Measurements from ENCODE around the gene VAMP2. TPM values are rescaled to one million over a fixed set of nuclear protein-coding genes. Genes with fewer than 3 reads are reported as not detected.

Gene VAMP2
- polyA plus RNA-seq, 1 donor from 2014 or later = 98.3 TPM

- H4K20me1 ChIP-seq (ENCODE audit: insufficient read depth) = peaks cover 11% of the 10 kb centered on the region
- no peaks in the 10 kb centered on the region for H3K9me3 ChIP-seq (ENCODE audit: low read length)
- H3K27ac ChIP-seq (ENCODE audit: low read length) = no peak overlapping the region
- H3K4me3 ChIP-seq (ENCODE audit: low read length) = peak overlapping the region; percentile 94
- H3K9ac ChIP-seq (ENCODE audit: low read length) = peak overlapping the region; percentile 99
- H3F3A ChIP-seq (ENCODE audit: insufficient read depth, low read length, poor library complexity, severe bottlenecking) = no peaks in the 10 kb centered on the region
- no peak overlapping the region for H2AFZ ChIP-seq (ENCODE audit: low read depth, low read length)
- no peaks in the 10 kb centered on the region for H3K36me3 ChIP-seq (ENCODE audit: insufficient read depth, low read length)
- TF ChIP-seq POLR2AphosphoS5 (IDR thresholded peaks at IDR 0.05) = no peak
- no peak for TF ChIP-seq RAD21 (conservative IDR thresholded peaks at IDR 0.05)
- no peak for TF ChIP-seq TAF1 (IDR thresholded peaks at IDR 0.05; ENCODE audit: low read depth)
- TF ChIP-seq SMC3 (conservative IDR thresholded peaks at IDR 0.05; ENCODE audit: poor library complexity) = no peak
- TF ChIP-seq CTCF (IDR thresholded peaks at IDR 0.05; ENCODE audit: poor library complexity, severe bottlenecking) = no peak
- no peak for TF ChIP-seq MXI1 (conservative IDR thresholded peaks at IDR 0.05; ENCODE audit: poor library complexity, severe bottlenecking)
- TF ChIP-seq EP300 (conservative IDR thresholded peaks at IDR 0.05; ENCODE audit: poor library complexity, severe bottlenecking) = no peak
- TF ChIP-seq, protein P1, sequence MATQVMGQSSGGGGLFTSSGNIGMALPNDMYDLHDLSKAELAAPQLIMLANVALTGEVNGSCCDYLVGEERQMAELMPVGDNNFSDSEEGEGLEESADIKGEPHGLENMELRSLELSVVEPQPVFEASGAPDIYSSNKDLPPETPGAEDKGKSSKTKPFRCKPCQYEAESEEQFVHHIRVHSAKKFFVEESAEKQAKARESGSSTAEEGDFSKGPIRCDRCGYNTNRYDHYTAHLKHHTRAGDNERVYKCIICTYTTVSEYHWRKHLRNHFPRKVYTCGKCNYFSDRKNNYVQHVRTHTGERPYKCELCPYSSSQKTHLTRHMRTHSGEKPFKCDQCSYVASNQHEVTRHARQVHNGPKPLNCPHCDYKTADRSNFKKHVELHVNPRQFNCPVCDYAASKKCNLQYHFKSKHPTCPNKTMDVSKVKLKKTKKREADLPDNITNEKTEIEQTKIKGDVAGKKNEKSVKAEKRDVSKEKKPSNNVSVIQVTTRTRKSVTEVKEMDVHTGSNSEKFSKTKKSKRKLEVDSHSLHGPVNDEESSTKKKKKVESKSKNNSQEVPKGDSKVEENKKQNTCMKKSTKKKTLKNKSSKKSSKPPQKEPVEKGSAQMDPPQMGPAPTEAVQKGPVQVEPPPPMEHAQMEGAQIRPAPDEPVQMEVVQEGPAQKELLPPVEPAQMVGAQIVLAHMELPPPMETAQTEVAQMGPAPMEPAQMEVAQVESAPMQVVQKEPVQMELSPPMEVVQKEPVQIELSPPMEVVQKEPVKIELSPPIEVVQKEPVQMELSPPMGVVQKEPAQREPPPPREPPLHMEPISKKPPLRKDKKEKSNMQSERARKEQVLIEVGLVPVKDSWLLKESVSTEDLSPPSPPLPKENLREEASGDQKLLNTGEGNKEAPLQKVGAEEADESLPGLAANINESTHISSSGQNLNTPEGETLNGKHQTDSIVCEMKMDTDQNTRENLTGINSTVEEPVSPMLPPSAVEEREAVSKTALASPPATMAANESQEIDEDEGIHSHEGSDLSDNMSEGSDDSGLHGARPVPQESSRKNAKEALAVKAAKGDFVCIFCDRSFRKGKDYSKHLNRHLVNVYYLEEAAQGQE (IDR thresholded peaks at IDR 0.05; ENCODE audit: borderline replicate concordance) = no peak
- no peak for TF ChIP-seq EZH2 (IDR thresholded peaks at IDR 0.05; ENCODE audit: borderline replicate concordance, insufficient read depth, low read length, poor library complexity, severe bottlenecking)
- H3K4me2 ChIP-seq (ENCODE audit: low read length) = no peak overlapping the region
- H3K9me2 ChIP-seq (ENCODE audit: insufficient read depth, low read length) = no peaks in the 10 kb centered on the region
- H3K27me3 ChIP-seq (ENCODE audit: insufficient read depth, low read depth, low read length) = no peaks in the 10 kb centered on the region
- peaks cover 45% of the 10 kb centered on the region for H3K79me2 ChIP-seq (replicated peaks; ENCODE audit: insufficient read depth, low read length)
Observed at GRCh38 chr17:8159032-8159400, 3.7 kb downstream of the VAMP2 start.

DNA sequence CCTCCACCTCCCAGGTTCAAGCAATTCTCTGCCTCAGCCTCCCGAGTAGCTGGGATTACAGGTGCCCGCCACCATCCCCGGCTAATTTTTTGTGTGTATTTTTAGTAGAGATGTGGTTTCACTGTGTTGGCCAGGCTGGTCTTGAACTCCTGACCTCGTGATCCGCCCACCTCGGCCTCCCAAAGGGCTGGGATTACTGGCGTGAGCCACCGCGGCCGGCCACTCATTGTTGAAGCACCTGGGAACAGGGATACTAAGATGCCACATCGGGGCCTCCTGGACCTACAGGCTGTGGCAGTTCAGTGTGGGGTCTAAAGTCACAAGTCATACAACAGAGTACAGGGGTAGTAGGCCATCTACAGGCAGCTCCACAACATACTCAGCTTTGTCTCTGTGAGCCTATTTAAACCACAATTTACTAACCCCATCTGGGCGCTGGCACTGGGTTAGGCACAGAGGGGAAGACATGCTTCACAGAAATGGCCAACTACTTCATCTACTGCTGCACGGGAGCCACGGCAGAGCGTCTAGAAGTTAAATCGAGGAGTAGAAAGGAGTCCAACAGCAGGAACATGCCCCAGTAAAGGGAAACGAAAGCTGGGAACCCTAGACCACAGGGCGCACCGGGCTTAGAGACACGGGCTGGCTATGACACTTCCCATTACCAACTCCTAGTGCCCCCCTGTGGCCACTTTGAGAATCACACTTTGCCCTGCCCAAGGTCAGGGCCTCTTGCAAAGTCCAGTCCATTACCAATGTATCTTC is 4.3 kb downstream of the VAMP2 start:
- Histone ChIP-seq H3K27me3 (ENCODE audit: insufficient read depth, low read depth, low read length) (no peaks in the 10 kb centered on the region), H3K9ac (ENCODE audit: low read length) (no peak overlapping the region), H3K36me3 (ENCODE audit: insufficient read depth, low read length) (no peaks in the 10 kb centered on the region), H3K4me3 (ENCODE audit: low read length) (peak overlapping the region; percentile 94), H3K4me2 (ENCODE audit: low read length) (no peak overlapping the region), H3K9me3 (ENCODE audit: low read length) (no peaks in the 10 kb centered on the region), H4K20me1 (ENCODE audit: insufficient read depth) (peaks cover 11% of the 10 kb centered on the region), H3K27ac (ENCODE audit: low read length) (peak overlapping the region; percentile 42), H3K9me2 (ENCODE audit: insufficient read depth, low read length) (no peaks in the 10 kb centered on the region), H3F3A (ENCODE audit: insufficient read depth, low read length, poor library complexity, severe bottlenecking) (no peaks in the 10 kb centered on the region), H3K79me2 (replicated peaks; ENCODE audit: insufficient read depth, low read length) (peaks cover 45% of the 10 kb centered on the region), H2AFZ (ENCODE audit: low read depth, low read length) (no peak overlapping the region)
- TF ChIP-seq CTCF (IDR thresholded peaks at IDR 0.05; ENCODE audit: poor library complexity, severe bottlenecking) (peak; percentile 79), RAD21 (conservative IDR thresholded peaks at IDR 0.05) (peak; percentile 68), EZH2 (IDR thresholded peaks at IDR 0.05; ENCODE audit: borderline replicate concordance, insufficient read depth, low read length, poor library complexity, severe bottlenecking) (no peak), MXI1 (conservative IDR thresholded peaks at IDR 0.05; ENCODE audit: poor library complexity, severe bottlenecking) (peak; percentile 29), EP300 (conservative IDR thresholded peaks at IDR 0.05; ENCODE audit: poor library complexity, severe bottlenecking) (no peak), TAF1 (IDR thresholded peaks at IDR 0.05; ENCODE audit: low read depth) (no peak), POLR2AphosphoS5 (IDR thresholded peaks at IDR 0.05) (peak; percentile 12), SMC3 (conservative IDR thresholded peaks at IDR 0.05; ENCODE audit: poor library complexity) (peak; percentile 77)
- TF ChIP-seq, protein P1 (IDR thresholded peaks at IDR 0.05; ENCODE audit: borderline replicate concordance) = no peak
